Panc1 (cell line): Measurements from ENCODE around the gene B4GALT2.

ENCODE experiments used
- SIN3A ChIP-seq: IDR thresholded peaks from 2 replicates; pipeline ENCODE4 v1.6.1; 2012; ENCODE audit warnings: low read depth, mild to moderate bottlenecking, low read length, moderate library complexity, borderline replicate concordance; ENCODE audit not compliant: insufficient read depth
- TF ChIP-seq, protein P1 (sequence below), 2 experiments: IDR thresholded peaks; 2 replicates each; pipeline ENCODE4 v1.6.1; 2011 to 2012; ENCODE audit warnings: low read depth in 2 of 2, control low read depth in 1 of 2, low read length in 1 of 2, mild to moderate bottlenecking in 1 of 2, moderate library complexity in 1 of 2; ENCODE audit not compliant: insufficient read depth in 1 of 2
- TF ChIP-seq, protein P2 (sequence below): fragments of 450-650 bp; IDR thresholded peaks from 2 replicates; pipeline ENCODE4 v1.5.1; 2017; ENCODE audit warnings: mild to moderate bottlenecking

DNA sequence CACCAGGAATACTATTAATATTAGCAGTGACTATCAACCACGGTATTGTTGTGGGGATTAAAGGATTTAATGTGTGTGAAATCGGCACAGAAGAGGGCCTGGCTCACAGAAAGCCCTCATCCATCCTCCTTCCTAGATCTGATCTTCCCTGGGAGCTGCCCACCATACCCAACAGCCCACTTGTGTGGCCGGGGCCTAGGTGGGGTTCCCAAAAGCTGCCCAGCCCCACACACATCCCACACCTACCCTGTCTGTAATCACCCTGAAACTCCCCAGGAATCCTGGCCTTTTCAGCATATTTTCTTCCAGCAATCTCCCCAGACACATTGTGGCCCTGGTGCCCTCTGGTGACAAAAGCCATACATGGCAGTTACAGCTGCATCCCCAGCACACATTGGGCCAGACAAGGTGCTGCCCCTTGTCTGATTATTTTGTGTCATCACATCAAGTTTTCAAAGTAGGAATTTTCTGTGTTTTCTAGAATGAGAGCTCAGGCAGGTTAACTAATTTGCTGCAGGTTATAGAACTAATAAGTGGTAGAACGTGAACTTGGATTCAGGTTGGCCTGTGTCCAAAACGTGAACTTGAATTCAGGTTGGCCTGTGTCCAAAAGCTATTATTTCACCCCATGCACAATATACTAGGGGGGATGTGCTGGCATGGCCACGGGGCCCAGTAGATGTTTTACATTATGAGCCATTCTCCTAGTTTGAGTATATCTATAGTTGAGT is 57.6 kb downstream of the B4GALT2 start:
- TF ChIP-seq, protein P1, sequence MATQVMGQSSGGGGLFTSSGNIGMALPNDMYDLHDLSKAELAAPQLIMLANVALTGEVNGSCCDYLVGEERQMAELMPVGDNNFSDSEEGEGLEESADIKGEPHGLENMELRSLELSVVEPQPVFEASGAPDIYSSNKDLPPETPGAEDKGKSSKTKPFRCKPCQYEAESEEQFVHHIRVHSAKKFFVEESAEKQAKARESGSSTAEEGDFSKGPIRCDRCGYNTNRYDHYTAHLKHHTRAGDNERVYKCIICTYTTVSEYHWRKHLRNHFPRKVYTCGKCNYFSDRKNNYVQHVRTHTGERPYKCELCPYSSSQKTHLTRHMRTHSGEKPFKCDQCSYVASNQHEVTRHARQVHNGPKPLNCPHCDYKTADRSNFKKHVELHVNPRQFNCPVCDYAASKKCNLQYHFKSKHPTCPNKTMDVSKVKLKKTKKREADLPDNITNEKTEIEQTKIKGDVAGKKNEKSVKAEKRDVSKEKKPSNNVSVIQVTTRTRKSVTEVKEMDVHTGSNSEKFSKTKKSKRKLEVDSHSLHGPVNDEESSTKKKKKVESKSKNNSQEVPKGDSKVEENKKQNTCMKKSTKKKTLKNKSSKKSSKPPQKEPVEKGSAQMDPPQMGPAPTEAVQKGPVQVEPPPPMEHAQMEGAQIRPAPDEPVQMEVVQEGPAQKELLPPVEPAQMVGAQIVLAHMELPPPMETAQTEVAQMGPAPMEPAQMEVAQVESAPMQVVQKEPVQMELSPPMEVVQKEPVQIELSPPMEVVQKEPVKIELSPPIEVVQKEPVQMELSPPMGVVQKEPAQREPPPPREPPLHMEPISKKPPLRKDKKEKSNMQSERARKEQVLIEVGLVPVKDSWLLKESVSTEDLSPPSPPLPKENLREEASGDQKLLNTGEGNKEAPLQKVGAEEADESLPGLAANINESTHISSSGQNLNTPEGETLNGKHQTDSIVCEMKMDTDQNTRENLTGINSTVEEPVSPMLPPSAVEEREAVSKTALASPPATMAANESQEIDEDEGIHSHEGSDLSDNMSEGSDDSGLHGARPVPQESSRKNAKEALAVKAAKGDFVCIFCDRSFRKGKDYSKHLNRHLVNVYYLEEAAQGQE (IDR thresholded peaks at IDR 0.05; ENCODE audit: insufficient read depth in 1 of 2, low read depth in 2 of 2, low read length in 1 of 2), result no peak
- TF ChIP-seq, protein P2, sequence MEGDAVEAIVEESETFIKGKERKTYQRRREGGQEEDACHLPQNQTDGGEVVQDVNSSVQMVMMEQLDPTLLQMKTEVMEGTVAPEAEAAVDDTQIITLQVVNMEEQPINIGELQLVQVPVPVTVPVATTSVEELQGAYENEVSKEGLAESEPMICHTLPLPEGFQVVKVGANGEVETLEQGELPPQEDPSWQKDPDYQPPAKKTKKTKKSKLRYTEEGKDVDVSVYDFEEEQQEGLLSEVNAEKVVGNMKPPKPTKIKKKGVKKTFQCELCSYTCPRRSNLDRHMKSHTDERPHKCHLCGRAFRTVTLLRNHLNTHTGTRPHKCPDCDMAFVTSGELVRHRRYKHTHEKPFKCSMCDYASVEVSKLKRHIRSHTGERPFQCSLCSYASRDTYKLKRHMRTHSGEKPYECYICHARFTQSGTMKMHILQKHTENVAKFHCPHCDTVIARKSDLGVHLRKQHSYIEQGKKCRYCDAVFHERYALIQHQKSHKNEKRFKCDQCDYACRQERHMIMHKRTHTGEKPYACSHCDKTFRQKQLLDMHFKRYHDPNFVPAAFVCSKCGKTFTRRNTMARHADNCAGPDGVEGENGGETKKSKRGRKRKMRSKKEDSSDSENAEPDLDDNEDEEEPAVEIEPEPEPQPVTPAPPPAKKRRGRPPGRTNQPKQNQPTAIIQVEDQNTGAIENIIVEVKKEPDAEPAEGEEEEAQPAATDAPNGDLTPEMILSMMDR, result peak; percentile 92
- TF ChIP-seq SIN3A, result no peak
